ENCODE results near the gene SLC35E3. TPM values are rescaled to one million over a fixed set of nuclear protein-coding genes. Genes with fewer than 3 reads are reported as not detected.

SLC35E3 gene
- total RNA-seq, 4 donors from 2014 or later = 1.3 to 15.1 (median 4.9) TPM

- Histone ChIP-seq H3K4me3 (no peak overlapping the region), H3K27me3 (no peaks in the 10 kb centered on the region), H3K27ac (no peak overlapping the region), H3K36me3 (peaks cover 0 to 49% of the 10 kb centered on the region in 2 donors), H3K9me3 (no peaks in the 10 kb centered on the region), H3K4me1 (no peaks in the 10 kb centered on the region)
- ATAC-seq = no peak
- TF ChIP-seq EP300 (IDR thresholded peaks at IDR 0.05) = no peak
- TF ChIP-seq CTCF (IDR thresholded peaks at IDR 0.05) = no peak
- no peak for TF ChIP-seq POLR2AphosphoS5 (IDR thresholded peaks at IDR 0.05)
- no peak for TF ChIP-seq POLR2A (IDR thresholded peaks at IDR 0.05)
- 70 to 76% methylated on average over 4 of the region's 4 CpGs for WGBS, 2 donors (ENCODE audit: low coverage in 1 of 2)
Observed at GRCh38 chr12:68768431-68768939, 22.5 kb downstream of the SLC35E3 start.

GRCh38 chr12:68769941-68770340 is 24.0 kb downstream of the SLC35E3 start:
- no peaks in the 10 kb centered on the region for H3K4me1 ChIP-seq
- WGBS, 2 donors (ENCODE audit: low coverage in 1 of 2) = 92 to 100% methylated on average over 1 of the region's 1 CpG
- no peak for ATAC-seq
- H3K4me3 ChIP-seq = no peak overlapping the region
- H3K27me3 ChIP-seq = no peaks in the 10 kb centered on the region
- TF ChIP-seq POLR2AphosphoS5 (IDR thresholded peaks at IDR 0.05) = no peak
- H3K9me3 ChIP-seq = no peaks in the 10 kb centered on the region
- no peak overlapping the region for H3K27ac ChIP-seq
- H3K36me3 ChIP-seq = peaks cover 0 to 34% of the 10 kb centered on the region in 2 donors

- Histone ChIP-seq H3K27me3 (no peaks in the 10 kb centered on the region), H3K4me3 (no peak overlapping the region), H3K9me3 (no peaks in the 10 kb centered on the region), H3K4me1 (no peaks in the 10 kb centered on the region), H3K27ac (no peak overlapping the region), H3K36me3 (peaks cover 0 to 25% of the 10 kb centered on the region in 2 donors)
- no peak for TF ChIP-seq POLR2AphosphoS5 (IDR thresholded peaks at IDR 0.05)
- no peak for TF ChIP-seq CTCF (IDR thresholded peaks at IDR 0.05)
- no peak for TF ChIP-seq EP300 (IDR thresholded peaks at IDR 0.05)
- no peak for TF ChIP-seq POLR2A (IDR thresholded peaks at IDR 0.05)
- no peak for ATAC-seq
- 87 to 94% methylated on average over 4 to 5 of the region's 5 CpGs for WGBS, 2 donors (ENCODE audit: low coverage in 1 of 2)
Observed at GRCh38 chr12:68771223-68771925, 25.4 kb downstream of the SLC35E3 start.

GRCh38 chr12:68772714-68773113 is 26.7 kb downstream of the SLC35E3 start:
- Histone ChIP-seq H3K9me3 (no peaks in the 10 kb centered on the region), H3K27ac (no peak overlapping the region), H3K27me3 (no peaks in the 10 kb centered on the region), H3K36me3 (peaks cover 0 to 11% of the 10 kb centered on the region in 2 donors), H3K4me3 (no peak overlapping the region), H3K4me1 (no peaks in the 10 kb centered on the region)
- no peak for ATAC-seq
- TF ChIP-seq EP300 (IDR thresholded peaks at IDR 0.05) = no peak
- TF ChIP-seq POLR2A (IDR thresholded peaks at IDR 0.05) = no peak
- TF ChIP-seq CTCF (IDR thresholded peaks at IDR 0.05) = no peak
- TF ChIP-seq POLR2AphosphoS5 (IDR thresholded peaks at IDR 0.05) = no peak
- 73 to 85% methylated on average over 5 to 8 of the region's 8 CpGs for WGBS, 2 donors (ENCODE audit: low coverage in 1 of 2)

- Histone ChIP-seq H3K4me3 (no peak overlapping the region), H3K36me3 (peaks cover 0 to 8% of the 10 kb centered on the region in 2 donors), H3K27me3 (no peaks in the 10 kb centered on the region), H3K4me1 (no peaks in the 10 kb centered on the region), H3K27ac (no peak overlapping the region), H3K9me3 (no peaks in the 10 kb centered on the region)
- TF ChIP-seq POLR2AphosphoS5 (IDR thresholded peaks at IDR 0.05) (no peak), CTCF (IDR thresholded peaks at IDR 0.05) (no peak), EP300 (IDR thresholded peaks at IDR 0.05) (no peak), POLR2A (IDR thresholded peaks at IDR 0.05) (no peak)
- WGBS, 2 donors (ENCODE audit: low coverage in 1 of 2) = 90 to 100% methylated on average over 4 to 5 of the region's 5 CpGs
- ATAC-seq = no peak
Observed at GRCh38 chr12:68773582-68773981, 27.6 kb downstream of the SLC35E3 start.
